Endothelial cell of umbilical vein (primary cell): ENCODE data around the gene UAP1L1. TPM values are rescaled to one million over a fixed set of nuclear protein-coding genes. Genes with fewer than 3 reads are reported as not detected.

Experiments used
- BruUV-seq: library from RNA; stranded (reverse); fragments of 400-500 nt; replicated peaks from 2 replicates; lab custom pipeline; 2021; lab: Mats Ljungman, UMichigan
- CTCF ChIA-PET: fragments of 300-600, 350-600 bp; sonication (Branson Sonifier 250); formaldehyde crosslinking; loops from one replicate; lab custom pipeline; 2021; ENCODE audit warnings: antibody characterized with exemption, inconsistent platforms; lab: Charles Lee
- POLR2A ChIA-PET: fragments of 300-600, 350-600 bp; sonication (Branson Sonifier 250); formaldehyde crosslinking; loops from one replicate; lab custom pipeline; 2021; ENCODE audit warnings: antibody characterized with exemption, inconsistent platforms; lab: Charles Lee
- DNase-seq: peaks from one replicate; pipeline ENCODE4 v3.0.0-alpha.2; 2011; ENCODE audit warnings: low read depth, low spot score
- FAIRE-seq: peaks from 2 replicates; lab custom pipeline; 2011; peaks lifted over from hg19 to GRCh38; lab: Jason Lieb, UNC
- H2AFZ ChIP-seq: 2 replicates; pipeline ENCODE4 v1.6.0; 2012; ENCODE audit warnings: low read depth, low read length, control low read depth, inconsistent platforms
- H3K27ac ChIP-seq: 2 replicates; pipeline ENCODE4 v1.5.1; 2011; ENCODE audit warnings: low read depth, mild to moderate bottlenecking, control low read depth, low read length, moderate library complexity; ENCODE audit not compliant: insufficient read depth
- H3K27me3 ChIP-seq, 2 experiments: 2 replicates each; pipeline versions ENCODE4 v1.6.0 to v1.6.1; 2011; ENCODE audit warnings: low read length in 2 of 2, mixed read lengths in 1 of 2; ENCODE audit not compliant: control insufficient read depth in 2 of 2, insufficient read depth in 2 of 2
- H3K36me3 ChIP-seq, 2 experiments: 2 replicates in 1 of 2; 3 replicates in 1 of 2; pipeline ENCODE4 v1.5.1; 2011; ENCODE audit warnings: low read length in 2 of 2, mild to moderate bottlenecking in 1 of 2, moderate library complexity in 1 of 2; ENCODE audit not compliant: control insufficient read depth in 2 of 2, insufficient read depth in 2 of 2; ENCODE audit errors: extremely low read depth in 1 of 2
- H3K4me1 ChIP-seq: 3 replicates; pipeline ENCODE4 v1.5.1; 2011; ENCODE audit warnings: mild to moderate bottlenecking, low read length; ENCODE audit not compliant: control insufficient read depth, insufficient read depth; ENCODE audit errors: extremely low read depth
- H3K4me2 ChIP-seq: 2 replicates; pipeline ENCODE4 v1.6.1; 2011; ENCODE audit warnings: low read length, control low read depth, mixed read lengths; ENCODE audit not compliant: insufficient read depth
- H3K4me3 ChIP-seq, 3 experiments: fragments of 200-600 bp in 1 of 3; sonication (generic), shearing (Covaris generic) in 1 of 3; replicated peaks in 1 of 3; 2 replicates each; pipeline ENCODE4 v1.5.1; 2011 to 2016; ENCODE audit warnings: control low read depth in 3 of 3, low read length in 3 of 3, mild to moderate bottlenecking in 2 of 3, inconsistent platforms in 1 of 3, low read depth in 1 of 3, moderate library complexity in 1 of 3; ENCODE audit not compliant: insufficient read depth in 1 of 3
- H3K79me2 ChIP-seq: 2 replicates; pipeline ENCODE4 v1.6.0; 2012; ENCODE audit warnings: low read length, inconsistent platforms; ENCODE audit not compliant: control insufficient read depth, insufficient read depth
- H3K9ac ChIP-seq: replicated peaks from 2 replicates; pipeline ENCODE3; 2011; ENCODE audit warnings: low read length, control low read depth; ENCODE audit not compliant: insufficient read depth; ENCODE audit errors: extremely low read depth
- H3K9me1 ChIP-seq: replicated peaks from 3 replicates; pipeline ENCODE4 v1.6.0; 2011; ENCODE audit warnings: mild to moderate bottlenecking, low read length; ENCODE audit not compliant: control insufficient read depth, insufficient read depth; ENCODE audit errors: extremely low read depth
- H3K9me3 ChIP-seq: replicated peaks from 2 replicates; pipeline ENCODE4 v1.5.1; 2012; ENCODE audit warnings: low read length, inconsistent platforms; ENCODE audit not compliant: control insufficient read depth, insufficient read depth
- H4K20me1 ChIP-seq: replicated peaks from 2 replicates; pipeline ENCODE3; 2011; ENCODE audit warnings: mild to moderate bottlenecking, low read length; ENCODE audit not compliant: control insufficient read depth, insufficient read depth; ENCODE audit errors: extremely low read depth
- EZH2 ChIP-seq: IDR thresholded peaks from 2 replicates; pipeline ENCODE4 v1.6.1; 2012; ENCODE audit warnings: borderline replicate concordance, low read depth, mild to moderate bottlenecking, moderate library complexity, low read length, inconsistent platforms; ENCODE audit not compliant: severe bottlenecking
- FOS ChIP-seq: IDR thresholded peaks from 2 replicates; pipeline ENCODE4 v1.6.1; 2011; ENCODE audit warnings: mild to moderate bottlenecking, low read length, moderate library complexity, borderline replicate concordance; ENCODE audit not compliant: insufficient read depth
- GATA2 ChIP-seq: IDR thresholded peaks from 2 replicates; pipeline ENCODE4 v1.7.0; 2011; ENCODE audit warnings: low read depth, mild to moderate bottlenecking, moderate library complexity, mixed read lengths, low read length; ENCODE audit not compliant: insufficient read length, insufficient read depth
- MAX ChIP-seq: IDR thresholded peaks from 2 replicates; pipeline ENCODE4 v1.6.1; 2011; ENCODE audit not compliant: insufficient read depth, insufficient read length
- MYC ChIP-seq: IDR thresholded peaks from one replicate; pipeline ENCODE4 v1.6.1; 2011; ENCODE audit warnings: mild to moderate bottlenecking, low read depth, low read length
- POLR2A ChIP-seq: IDR thresholded peaks from 2 replicates; pipeline ENCODE4 v1.6.1; 2012; ENCODE audit warnings: low read depth, mild to moderate bottlenecking, control low read depth, low read length
- POLR2AphosphoS5 ChIP-seq: IDR thresholded peaks from 2 replicates; pipeline ENCODE4 v1.6.1; 2012; ENCODE audit warnings: low read depth, mild to moderate bottlenecking, control low read depth, low read length, moderate library complexity; ENCODE audit not compliant: insufficient read depth
- dilution Hi-C: fragments of 300-500 bp; cut with MboI; formaldehyde crosslinking; loops from one replicate; pipeline ENCODE4 v1.15.0; 2019; ENCODE audit warnings: low sequenced_read_pairs; ENCODE audit not compliant: extremely low pct_ligation_motif_present
- intact Hi-C: fragments of 100-400 bp; cut with micrococcal nuclease; formaldehyde crosslinking; loops from one replicate; pipeline ENCODE4 v1.10.0; 2022
- polyA plus RNA-seq, 4 experiments: library from polyadenylated mRNA; depleted of rRNA in 3 of 4; stranded (reverse) in 3 of 4; unstranded in 1 of 4; fragments of >200 nt; gene quantifications; 2 replicates each; pipeline versions ENCODE4 v1.2.1 to v1.2.3, GENCODE V29; 2011 to 2012; ENCODE audit warnings: missing spikeins in 1 of 4
- total RNA-seq: library from RNA; stranded (reverse); gene quantifications from 2 replicates; pipeline ENCODE4 v1.2.3, GENCODE V29; 2021

The UAP1L1 gene
- total and polyA plus RNA-seq, 2 donors (not counting 3 experiments of a cell fraction or from before 2014, with no cell fraction given) = 26.0 to 41.7 TPM

GRCh38 chr9:137048655-137049543 is 28.4 kb upstream of the UAP1L1 start:
- H3K27me3 ChIP-seq = peaks cover 8 to 16% of the 10 kb centered on the region in 2 experiments
- H2AFZ ChIP-seq = no peak overlapping the region
- no peak for FAIRE-seq
- no peaks in the 10 kb centered on the region for H3K9me3 ChIP-seq
- H3K27ac ChIP-seq = no peak overlapping the region
- intact Hi-C loops (no loop called here), dilution Hi-C loops (no loop called here)
- ChIA-PET POLR2A (no interaction called here), CTCF (interaction anchor here (0.8 to 4.7 kb wide), 11 partner anchors 9 to 242 kb away, joined by 3 to 152 read pairs (median 6); partner anchors contain the start of genes FUT7, RABL6, RNF224 and SAPCD2)
- H4K20me1 ChIP-seq = no peaks in the 10 kb centered on the region
- no peak overlapping the region for H3K9ac ChIP-seq
- TF ChIP-seq POLR2AphosphoS5 (no peak), FOS (no peak), EZH2 (no peak), MYC (no peak), MAX (no peak), GATA2 (no peak), POLR2A (no peak)
- no peak overlapping the region for H3K4me3 ChIP-seq
- no peaks in the 10 kb centered on the region for H3K9me1 ChIP-seq
- H3K36me3 ChIP-seq = no peaks in the 10 kb centered on the region
- H3K79me2 ChIP-seq = peaks cover 16% of the 10 kb centered on the region
- peaks cover 18% of the 10 kb centered on the region for H3K4me1 ChIP-seq
- BruUV-seq = no TSS peak
- no peak overlapping the region for H3K4me2 ChIP-seq
- DNase-seq = no peak
